Keratinocyte (primary cell): ENCODE data around the gene RUVBL2. TPM values are rescaled to one million over a fixed set of nuclear protein-coding genes. Genes with fewer than 3 reads are reported as not detected.

Experiments
- DNase-seq: peaks from one replicate; pipeline ENCODE4 v3.0.0-alpha.2; 2011; ENCODE audit warnings: low read depth, missing footprints, low spot score
- FAIRE-seq: peaks from 2 replicates; lab custom pipeline; 2011; peaks lifted over from hg19 to GRCh38; lab: Jason Lieb, UNC
- H2AFZ ChIP-seq: 2 replicates; pipeline ENCODE4 v1.6.0; 2012; ENCODE audit warnings: low read length, control low read depth, inconsistent platforms; ENCODE audit not compliant: control insufficient read depth
- H3K27ac ChIP-seq: 2 replicates; pipeline ENCODE4 v1.5.1; 2011; ENCODE audit warnings: low read length; ENCODE audit not compliant: control insufficient read depth, insufficient read depth
- H3K27me3 ChIP-seq: 3 replicates; pipeline ENCODE4 v1.6.0; 2011; ENCODE audit warnings: low read length; ENCODE audit not compliant: control insufficient read depth, insufficient read depth; ENCODE audit errors: extremely low read depth
- H3K36me3 ChIP-seq, 2 experiments: 2 replicates in 1 of 2; 3 replicates in 1 of 2; pipeline ENCODE4 v1.5.1; 2011; ENCODE audit warnings: low read length in 2 of 2, mild to moderate bottlenecking in 1 of 2; ENCODE audit not compliant: control insufficient read depth in 2 of 2, insufficient read depth in 2 of 2; ENCODE audit errors: extremely low read depth in 1 of 2
- H3K4me1 ChIP-seq: 3 replicates; pipeline ENCODE4 v1.5.1; 2011; ENCODE audit warnings: low read length; ENCODE audit not compliant: control insufficient read depth, insufficient read depth; ENCODE audit errors: extremely low read depth
- H3K4me2 ChIP-seq: 3 replicates; pipeline ENCODE4 v1.6.0; 2011; ENCODE audit warnings: low read depth, low read length; ENCODE audit not compliant: control insufficient read depth, insufficient read depth; ENCODE audit errors: extremely low read depth
- H3K4me3 ChIP-seq, 3 experiments: fragments of 200-600 bp in 1 of 3; sonication (generic) in 1 of 3; 2 replicates in 2 of 3; 3 replicates in 1 of 3; pipeline ENCODE4 v1.5.1; 2011 to 2016; ENCODE audit warnings: low read length in 3 of 3, mild to moderate bottlenecking in 3 of 3, control low read depth in 2 of 3, inconsistent platforms in 1 of 3, low read depth in 1 of 3, mixed read lengths in 1 of 3, mixed run types in 1 of 3, moderate library complexity in 1 of 3; ENCODE audit not compliant: control insufficient read depth in 2 of 3, insufficient read depth in 2 of 3; ENCODE audit errors: extremely low read depth in 1 of 3
- H3K79me2 ChIP-seq: 2 replicates; pipeline ENCODE4 v1.6.0; 2012; ENCODE audit warnings: low read length; ENCODE audit not compliant: control insufficient read depth, insufficient read depth
- H3K9ac ChIP-seq: 3 replicates; pipeline ENCODE4 v1.6.0; 2011; ENCODE audit warnings: low read length; ENCODE audit not compliant: control insufficient read depth, insufficient read depth; ENCODE audit errors: extremely low read depth
- H3K9me1 ChIP-seq: 3 replicates; pipeline ENCODE4 v1.6.0; 2011; ENCODE audit warnings: low read length; ENCODE audit not compliant: control insufficient read depth, insufficient read depth; ENCODE audit errors: extremely low read depth
- H3K9me3 ChIP-seq: 2 replicates; pipeline ENCODE4 v1.5.1; 2012; ENCODE audit warnings: low read depth, low read length; ENCODE audit not compliant: control insufficient read depth
- H4K20me1 ChIP-seq: 3 replicates; pipeline ENCODE4 v1.6.0; 2011; ENCODE audit warnings: low read length; ENCODE audit not compliant: control insufficient read depth, insufficient read depth; ENCODE audit errors: extremely low read depth
- CTCF ChIP-seq, 3 experiments: IDR thresholded peaks in 1 of 3; conservative IDR thresholded peaks in 1 of 3; optimal IDR thresholded peaks in 1 of 3; 2 replicates in 2 of 3; 3 replicates in 1 of 3; pipeline versions ENCODE3 to v1.5.1; 2011; ENCODE audit warnings: low read length in 3 of 3, mild to moderate bottlenecking in 3 of 3, moderate library complexity in 2 of 3, control low read depth in 1 of 3, inconsistent platforms in 1 of 3; ENCODE audit not compliant: insufficient read depth in 2 of 3; ENCODE audit errors: extremely low read depth in 1 of 3
- EZH2 ChIP-seq: IDR thresholded peaks from one replicate; pipeline ENCODE4 v1.6.1; 2012; ENCODE audit warnings: inconsistent platforms, mild to moderate bottlenecking, low read length, moderate library complexity
- dilution Hi-C: fragments of 300-500 bp; cut with MboI; formaldehyde crosslinking; loops from one replicate; pipeline ENCODE4 v1.7.0; 2020; ENCODE audit warnings: low sequenced_read_pairs; ENCODE audit not compliant: extremely low pct_ligation_motif_present
- polyA plus RNA-seq, 5 experiments: library from polyadenylated mRNA; depleted of rRNA in 3 of 5; stranded (reverse) in 3 of 5; stranded (forward) in 1 of 5; unstranded in 1 of 5; fragments of >200 nt; gene quantifications; 1 replicate in 1 of 5; 2 replicates in 3 of 5; 3 replicates in 1 of 5; pipeline versions ENCODE4 v1.2.1 to v1.2.3, GENCODE V29; 2011 to 2012; ENCODE audit warnings: missing spikeins in 2 of 5, low read depth in 1 of 5, low replicate concordance in 1 of 5

Gene RUVBL2
- polyA plus RNA-seq, 1 donor (not counting 4 experiments of a cell fraction or from before 2014, with no cell fraction given), result 126 TPM

GRCh38 chr19:49004133-49004532, 10.4 kb downstream of the RUVBL2 start:
- TF ChIP-seq CTCF (optimal IDR thresholded peaks at IDR 0.05 in 1 of 3, IDR thresholded peaks at IDR 0.05 in 1 of 3, conservative IDR thresholded peaks at IDR 0.05 in 1 of 3; ENCODE audit: extremely low read depth in 1 of 3, insufficient read depth in 2 of 3, low read length in 3 of 3) (no peak), EZH2 (no peak)
- H3K36me3 ChIP-seq, result peaks cover 29 to 32% of the 10 kb centered on the region in 2 experiments
- H2AFZ ChIP-seq, result no peak overlapping the region
- H3K27me3 ChIP-seq, result no peaks in the 10 kb centered on the region
- no peaks in the 10 kb centered on the region for H3K4me1 ChIP-seq
- no peaks in the 10 kb centered on the region for H3K9me3 ChIP-seq
- no peak for FAIRE-seq
- DNase-seq, result no peak
- no peak overlapping the region for H3K9ac ChIP-seq
- H3K4me3 ChIP-seq, result no peak overlapping the region
- dilution Hi-C loops, result no loop called here
- no peaks in the 10 kb centered on the region for H4K20me1 ChIP-seq
- H3K9me1 ChIP-seq, result no peaks in the 10 kb centered on the region
- H3K4me2 ChIP-seq, result no peak overlapping the region
- peaks cover 3% of the 10 kb centered on the region for H3K79me2 ChIP-seq
- H3K27ac ChIP-seq, result no peak overlapping the region

GRCh38 chr19:49004964-49005614, 11.4 kb downstream of the RUVBL2 start:
- Histone ChIP-seq H3K9me3 (no peaks in the 10 kb centered on the region), H3K27me3 (no peaks in the 10 kb centered on the region), H3K4me3 (no peak overlapping the region), H3K4me2 (no peak overlapping the region), H3K9me1 (no peaks in the 10 kb centered on the region), H3K79me2 (no peaks in the 10 kb centered on the region), H2AFZ (no peak overlapping the region), H3K4me1 (no peaks in the 10 kb centered on the region), H4K20me1 (no peaks in the 10 kb centered on the region), H3K9ac (no peak overlapping the region), H3K36me3 (peaks cover 24 to 30% of the 10 kb centered on the region in 2 experiments), H3K27ac (no peak overlapping the region)
- DNase-seq, result no peak
- dilution Hi-C loops, result no loop called here
- TF ChIP-seq CTCF (optimal IDR thresholded peaks at IDR 0.05 in 1 of 3, IDR thresholded peaks at IDR 0.05 in 1 of 3, conservative IDR thresholded peaks at IDR 0.05 in 1 of 3; ENCODE audit: extremely low read depth in 1 of 3, insufficient read depth in 2 of 3, low read length in 3 of 3) (no peak), EZH2 (no peak)
- FAIRE-seq, result no peak
